ENCODE measurements around the gene DST. TPM values are rescaled to one million over a fixed set of nuclear protein-coding genes. Genes with fewer than 3 reads are reported as not detected.

Gene DST
- polyA plus RNA-seq, 1 experiment, result 80.6 TPM

DNA sequence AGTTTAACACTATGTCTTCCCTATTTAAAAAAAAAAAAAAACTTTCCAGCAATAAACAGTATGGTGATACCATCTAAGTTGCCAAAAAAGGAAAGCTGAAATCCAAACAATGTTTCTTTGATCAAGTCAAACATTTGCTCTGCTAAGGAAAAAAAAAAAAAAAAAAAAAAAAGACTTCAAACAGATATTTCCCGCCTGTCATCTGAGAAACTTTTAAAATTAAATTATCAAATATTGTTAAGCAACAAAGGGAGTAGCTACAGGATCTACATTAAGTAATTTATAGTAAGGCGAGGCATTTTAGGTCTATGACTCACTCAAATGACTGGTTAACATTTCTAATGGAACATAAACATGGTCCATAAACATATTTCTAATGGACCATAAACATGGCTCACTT, 121.2 kb downstream of the DST start:
- DNase-seq (ENCODE audit: low read depth), result no peak
- no peak overlapping the region for H3K4me3 ChIP-seq (ENCODE audit: low read depth, low read length)
- no peaks in the 10 kb centered on the region for H3K27me3 ChIP-seq (ENCODE audit: control insufficient read depth, insufficient read depth, low read length)
- TF ChIP-seq, protein P1, sequence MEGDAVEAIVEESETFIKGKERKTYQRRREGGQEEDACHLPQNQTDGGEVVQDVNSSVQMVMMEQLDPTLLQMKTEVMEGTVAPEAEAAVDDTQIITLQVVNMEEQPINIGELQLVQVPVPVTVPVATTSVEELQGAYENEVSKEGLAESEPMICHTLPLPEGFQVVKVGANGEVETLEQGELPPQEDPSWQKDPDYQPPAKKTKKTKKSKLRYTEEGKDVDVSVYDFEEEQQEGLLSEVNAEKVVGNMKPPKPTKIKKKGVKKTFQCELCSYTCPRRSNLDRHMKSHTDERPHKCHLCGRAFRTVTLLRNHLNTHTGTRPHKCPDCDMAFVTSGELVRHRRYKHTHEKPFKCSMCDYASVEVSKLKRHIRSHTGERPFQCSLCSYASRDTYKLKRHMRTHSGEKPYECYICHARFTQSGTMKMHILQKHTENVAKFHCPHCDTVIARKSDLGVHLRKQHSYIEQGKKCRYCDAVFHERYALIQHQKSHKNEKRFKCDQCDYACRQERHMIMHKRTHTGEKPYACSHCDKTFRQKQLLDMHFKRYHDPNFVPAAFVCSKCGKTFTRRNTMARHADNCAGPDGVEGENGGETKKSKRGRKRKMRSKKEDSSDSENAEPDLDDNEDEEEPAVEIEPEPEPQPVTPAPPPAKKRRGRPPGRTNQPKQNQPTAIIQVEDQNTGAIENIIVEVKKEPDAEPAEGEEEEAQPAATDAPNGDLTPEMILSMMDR (IDR thresholded peaks at IDR 0.05; ENCODE audit: insufficient read depth, low read depth, low read length), result no peak
- peaks cover 5% of the 10 kb centered on the region for H3K36me3 ChIP-seq (ENCODE audit: control insufficient read depth, insufficient read depth, low read length)
- POLR2A ChIA-PET, result interaction anchor here (0.6 kb wide), 1 partner anchor 165 kb away, joined by 4 read pairs; no protein-coding TSS in a partner anchor
- CTCF ChIA-PET, result interaction anchor here (0.6 to 1.2 kb wide), 3 partner anchors 13 to 73 kb away, joined by 3 to 4 read pairs (median 3); no protein-coding TSS in a partner anchor

GRCh38 chr6:56520218-56520617, 122.5 kb downstream of the DST start:
- CTCF ChIA-PET, result interaction anchor here (0.6 kb wide), 1 partner anchor 196 kb away, joined by 3 read pairs; no protein-coding TSS in a partner anchor
- Histone ChIP-seq H3K4me3 (ENCODE audit: low read depth, low read length) (no peak overlapping the region), H3K27me3 (ENCODE audit: control insufficient read depth, insufficient read depth, low read length) (no peaks in the 10 kb centered on the region), H3K36me3 (ENCODE audit: control insufficient read depth, insufficient read depth, low read length) (peaks cover 5% of the 10 kb centered on the region)
- POLR2A ChIA-PET, result no interaction called here
- TF ChIP-seq, protein P1 (IDR thresholded peaks at IDR 0.05; ENCODE audit: insufficient read depth, low read depth, low read length), result no peak
- no peak for DNase-seq (ENCODE audit: low read depth)

DNA sequence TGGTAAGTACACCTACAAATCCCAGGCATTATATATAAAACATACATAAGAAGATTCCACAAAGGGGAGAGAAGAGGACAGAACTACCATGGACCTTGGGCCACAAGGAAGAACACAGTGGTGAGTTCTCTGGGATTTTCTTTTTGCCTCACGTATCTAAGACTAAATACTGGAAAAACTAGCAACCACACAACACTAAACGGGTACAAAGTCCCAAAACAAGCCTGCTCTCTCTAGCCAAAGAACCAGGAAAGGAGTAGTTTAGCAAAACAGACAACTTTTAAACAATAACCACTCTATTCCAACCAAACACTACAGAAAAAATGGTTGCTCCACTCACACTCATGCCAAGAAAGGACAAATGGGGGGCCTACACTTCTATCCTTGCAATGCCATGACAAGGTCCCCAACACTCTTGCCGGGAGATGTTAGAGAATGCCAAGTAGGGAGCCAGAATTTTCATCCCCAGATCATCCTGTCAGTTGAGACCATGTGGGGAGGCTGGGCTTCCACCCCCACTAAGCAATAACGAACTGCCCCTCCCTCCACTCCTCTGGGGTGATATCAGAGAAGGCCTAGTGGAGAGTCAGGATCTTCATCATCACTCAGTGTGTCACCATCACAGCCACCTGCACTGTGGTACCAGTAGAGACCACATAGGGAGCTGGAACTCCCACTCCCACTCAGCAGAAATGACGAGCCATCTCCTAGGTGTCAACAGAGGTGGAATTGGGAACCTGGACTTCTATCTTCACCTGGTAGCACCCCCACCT, 123.5 kb downstream of the DST start:
- TF ChIP-seq, protein P1 (IDR thresholded peaks at IDR 0.05; ENCODE audit: insufficient read depth, low read depth, low read length), result no peak
- ChIA-PET POLR2A (no interaction called here), CTCF (interaction anchor here (0.6 kb wide), 1 partner anchor 195 kb away, joined by 3 read pairs; no protein-coding TSS in a partner anchor)
- Histone ChIP-seq H3K27me3 (ENCODE audit: control insufficient read depth, insufficient read depth, low read length) (no peaks in the 10 kb centered on the region), H3K4me3 (ENCODE audit: low read depth, low read length) (no peak overlapping the region), H3K36me3 (ENCODE audit: control insufficient read depth, insufficient read depth, low read length) (peaks cover 5% of the 10 kb centered on the region)
- DNase-seq (ENCODE audit: low read depth), result no peak

DNA sequence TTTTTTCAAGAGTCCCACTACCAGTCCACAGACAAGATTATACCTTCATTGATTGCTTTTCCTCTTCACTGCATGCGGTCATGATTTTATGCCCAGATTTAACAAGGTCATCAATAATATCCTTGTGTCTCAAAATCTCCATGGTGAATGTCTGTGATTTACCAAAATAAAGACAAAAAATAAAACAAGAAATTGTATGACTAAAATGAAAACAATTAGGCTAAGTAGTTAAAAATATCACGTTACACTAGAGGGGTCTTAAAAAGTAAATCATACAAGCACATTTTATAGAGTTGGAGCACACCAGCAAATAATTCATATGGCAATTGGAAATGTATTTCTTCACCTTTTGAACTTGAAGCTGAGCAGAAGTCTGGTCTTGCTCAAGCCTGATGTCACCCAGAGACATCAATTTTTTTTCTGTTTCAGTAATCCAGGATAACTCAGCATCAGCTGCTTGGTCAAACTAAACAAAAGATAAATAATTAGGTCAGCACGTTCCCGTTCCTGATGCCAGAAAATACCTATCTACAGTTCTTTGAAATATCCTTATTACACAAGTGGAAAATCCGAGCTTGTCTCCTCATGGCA, 125.4 kb downstream of the DST start:
- TF ChIP-seq, protein P1 (IDR thresholded peaks at IDR 0.05; ENCODE audit: insufficient read depth, low read depth, low read length), result no peak
- Histone ChIP-seq H3K36me3 (ENCODE audit: control insufficient read depth, insufficient read depth, low read length) (peaks cover 7% of the 10 kb centered on the region), H3K4me3 (ENCODE audit: low read depth, low read length) (no peak overlapping the region), H3K27me3 (ENCODE audit: control insufficient read depth, insufficient read depth, low read length) (no peaks in the 10 kb centered on the region)
- POLR2A ChIA-PET, result no interaction called here
- CTCF ChIA-PET, result interaction anchor here (1.0 to 1.2 kb wide), 2 partner anchors 8 kb away, joined by 4 read pairs; no protein-coding TSS in a partner anchor
- DNase-seq (ENCODE audit: low read depth), result peak; percentile 74

DNA sequence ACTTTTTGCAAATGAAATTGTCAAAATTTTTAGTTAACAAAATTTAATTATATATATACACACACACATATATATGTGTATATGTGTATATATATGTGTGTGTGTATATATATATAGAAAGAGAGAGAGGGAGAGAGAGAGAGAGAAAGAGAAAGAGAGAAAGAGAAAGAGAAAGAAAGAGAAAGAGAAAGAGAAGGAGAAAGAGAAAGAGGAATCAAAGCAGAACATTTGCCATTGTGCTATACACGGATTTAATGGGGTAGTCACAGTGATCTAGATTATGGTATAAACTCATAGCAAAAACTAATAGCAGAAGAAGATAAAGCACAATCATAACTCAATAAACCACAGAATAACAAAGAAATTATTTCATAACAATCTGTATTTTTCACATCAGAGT, 126.7 kb downstream of the DST start:
- ChIA-PET CTCF (interaction anchor here (1.0 kb wide), 1 partner anchor 10 kb away, joined by 4 read pairs; no protein-coding TSS in a partner anchor), POLR2A (no interaction called here)
- H3K27me3 ChIP-seq (ENCODE audit: control insufficient read depth, insufficient read depth, low read length), result no peaks in the 10 kb centered on the region
- H3K4me3 ChIP-seq (ENCODE audit: low read depth, low read length), result no peak overlapping the region
- no peak for DNase-seq (ENCODE audit: low read depth)
- TF ChIP-seq, protein P1 (IDR thresholded peaks at IDR 0.05; ENCODE audit: insufficient read depth, low read depth, low read length), result no peak
- peaks cover 7% of the 10 kb centered on the region for H3K36me3 ChIP-seq (ENCODE audit: control insufficient read depth, insufficient read depth, low read length)
